ENCODE data around the gene MAP10.
A peak's percentile ranks its signal among the peaks of the same experiment; 100 is the strongest.
"Not testable (repeated sequence)": the region's sequence is repeated elsewhere in the genome, so short reads cannot be mapped to it uniquely, and the experiment has no call there.

MAP10 gene

GRCh38 chr1:232805269-232806185 lies at the start of gene MAP10:
MAP10 (plus strand) TSS chr1:232805416; CDS start chr1:232805450, 34 bp downstream.
- DNase-seq (ENCODE audit: low spot score), result peak; percentile 56

- no peak for DNase-seq (ENCODE audit: low spot score)
These were observed 40.6 kb upstream of the MAP10 start for GRCh38 chr1:232764458-232765251.

DNA sequence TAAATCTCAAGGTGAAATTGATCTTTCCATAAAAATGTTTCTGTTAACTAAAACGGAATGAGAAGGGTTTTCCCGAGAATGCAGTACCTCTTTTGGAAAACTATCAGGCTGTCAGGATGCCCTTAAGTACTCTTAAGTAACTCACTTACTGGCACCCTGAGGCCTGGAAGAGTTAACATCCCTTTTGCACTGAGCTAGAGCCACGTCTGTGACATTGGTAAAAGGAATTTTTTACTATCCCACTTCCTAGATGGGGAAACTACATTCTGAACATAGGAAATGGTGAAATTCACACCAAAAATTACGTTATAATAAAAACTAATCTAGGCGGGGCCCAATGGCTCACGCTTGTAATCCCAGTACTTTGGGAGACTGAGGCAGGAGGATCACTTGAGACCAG lies 39.7 kb upstream of the MAP10 start:
- no peak for DNase-seq (ENCODE audit: low spot score)

- no peak for DNase-seq (ENCODE audit: low spot score)
These were observed 38.9 kb upstream of the MAP10 start for GRCh38 chr1:232766241-232766890.

DNA sequence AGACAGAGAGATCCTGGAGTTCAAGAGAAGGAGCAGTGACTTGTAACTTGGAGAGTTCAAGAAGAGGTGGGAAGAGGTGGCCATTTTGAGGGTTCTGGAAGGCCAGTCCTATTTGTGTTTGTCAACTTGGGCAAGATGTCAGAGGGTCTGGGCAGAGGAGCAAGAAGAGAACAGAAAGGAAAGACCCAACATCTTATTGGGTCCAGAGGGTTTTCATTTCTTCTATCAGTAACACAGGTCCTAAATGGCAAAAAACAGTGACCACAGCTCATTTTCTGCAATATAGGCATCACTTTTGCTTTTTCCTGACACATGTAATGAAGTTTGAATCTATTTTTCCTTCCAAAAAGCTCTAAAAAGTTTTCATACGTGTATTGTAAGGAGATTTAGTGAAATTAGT lies 38.3 kb upstream of the MAP10 start:
- DNase-seq (ENCODE audit: low spot score), result no peak

DNA sequence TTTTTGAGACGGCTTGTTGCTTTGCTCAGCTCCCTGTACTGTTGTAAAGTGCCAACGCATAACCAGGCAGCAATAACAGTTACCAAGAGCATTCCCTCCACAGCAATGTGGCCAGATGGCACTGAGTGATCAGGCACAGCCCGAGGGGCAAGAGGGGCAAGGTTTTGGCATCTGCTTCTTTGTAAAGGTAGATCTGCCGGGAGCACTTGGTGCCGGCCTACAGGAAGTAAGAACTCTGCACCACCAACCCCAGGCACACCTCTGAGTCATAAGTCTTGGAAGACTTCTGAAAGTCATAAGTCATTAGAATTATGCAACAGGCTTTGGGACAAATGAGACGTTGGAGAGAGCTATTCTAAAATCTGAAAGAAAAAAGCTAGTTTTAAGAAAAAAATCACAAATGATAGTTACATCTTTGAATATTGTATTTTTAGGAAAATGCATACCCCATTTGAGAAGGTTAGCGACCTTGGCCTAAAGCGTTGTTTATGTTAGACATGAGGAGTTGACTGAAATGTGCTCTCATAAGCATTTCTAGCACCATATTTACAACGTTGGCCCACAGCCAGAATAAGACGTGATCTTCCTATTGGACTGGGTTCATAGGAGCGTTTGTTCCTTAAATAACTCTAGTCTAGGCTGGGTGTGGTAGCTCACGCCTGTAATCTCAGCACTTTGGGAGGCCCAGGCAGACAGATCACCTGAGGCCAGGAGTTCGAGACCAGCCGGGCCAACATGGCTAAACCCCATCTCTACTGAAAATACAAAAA lies 37.7 kb upstream of the MAP10 start:
- DNase-seq (ENCODE audit: low spot score), result no peak

DNA sequence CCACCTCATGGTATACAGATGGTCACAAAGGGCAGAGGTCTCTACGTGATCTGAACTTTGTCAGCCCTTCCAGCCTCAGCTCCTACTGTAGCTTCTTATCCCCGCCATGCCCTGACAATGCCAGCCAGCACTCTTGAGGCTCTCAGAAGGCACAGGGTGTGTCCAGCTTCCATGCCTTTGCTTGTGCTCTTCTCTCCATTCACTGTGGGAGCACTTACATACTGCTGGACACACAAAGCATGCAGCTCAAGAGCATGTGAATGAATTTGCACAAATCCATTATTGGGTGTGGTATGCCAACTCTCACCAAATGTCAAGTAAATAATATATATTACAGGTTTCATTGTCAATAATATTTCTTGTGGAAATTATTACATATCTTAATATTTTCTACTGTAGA lies 36.4 kb upstream of the MAP10 start:
- no peak for DNase-seq (ENCODE audit: low spot score)

- no peak for DNase-seq (ENCODE audit: low spot score)
These were observed 35.5 kb upstream of the MAP10 start for GRCh38 chr1:232769733-232770132.

GRCh38 chr1:232773752-232774151 lies 31.5 kb upstream of the MAP10 start:
- DNase-seq (ENCODE audit: low spot score), result no peak

- no peak for DNase-seq (ENCODE audit: low spot score)
These were observed 28.6 kb upstream of the MAP10 start for GRCh38 chr1:232776526-232777106.

GRCh38 chr1:232780354-232780753 lies 24.9 kb upstream of the MAP10 start:
- no peak for DNase-seq (ENCODE audit: low spot score)

GRCh38 chr1:232784794-232785193 lies 20.4 kb upstream of the MAP10 start:
- DNase-seq (ENCODE audit: low spot score), result no peak

DNA sequence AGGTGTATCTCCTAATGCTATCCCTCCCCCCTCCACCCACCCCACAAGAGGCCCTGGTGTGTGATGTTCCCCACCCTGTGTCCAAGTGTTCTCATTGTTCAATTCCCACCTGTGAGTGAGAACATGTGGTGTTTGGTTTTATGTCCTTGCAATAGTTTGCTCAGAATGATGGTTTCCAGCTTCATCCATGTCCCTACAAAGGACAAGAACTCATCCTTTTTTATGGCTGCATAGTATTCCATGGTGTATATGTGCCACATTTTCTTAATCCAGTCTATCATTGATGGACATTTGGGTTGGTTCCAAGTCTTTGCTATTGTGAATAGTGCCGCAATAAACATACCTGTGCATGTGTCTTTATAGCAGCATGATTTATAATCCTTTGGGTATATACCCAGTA lies 19.6 kb upstream of the MAP10 start:
- not testable (repeated sequence) for DNase-seq (ENCODE audit: low spot score)

- no peak for DNase-seq (ENCODE audit: low spot score)
These were observed 18.3 kb upstream of the MAP10 start for GRCh38 chr1:232786845-232787455.

DNA sequence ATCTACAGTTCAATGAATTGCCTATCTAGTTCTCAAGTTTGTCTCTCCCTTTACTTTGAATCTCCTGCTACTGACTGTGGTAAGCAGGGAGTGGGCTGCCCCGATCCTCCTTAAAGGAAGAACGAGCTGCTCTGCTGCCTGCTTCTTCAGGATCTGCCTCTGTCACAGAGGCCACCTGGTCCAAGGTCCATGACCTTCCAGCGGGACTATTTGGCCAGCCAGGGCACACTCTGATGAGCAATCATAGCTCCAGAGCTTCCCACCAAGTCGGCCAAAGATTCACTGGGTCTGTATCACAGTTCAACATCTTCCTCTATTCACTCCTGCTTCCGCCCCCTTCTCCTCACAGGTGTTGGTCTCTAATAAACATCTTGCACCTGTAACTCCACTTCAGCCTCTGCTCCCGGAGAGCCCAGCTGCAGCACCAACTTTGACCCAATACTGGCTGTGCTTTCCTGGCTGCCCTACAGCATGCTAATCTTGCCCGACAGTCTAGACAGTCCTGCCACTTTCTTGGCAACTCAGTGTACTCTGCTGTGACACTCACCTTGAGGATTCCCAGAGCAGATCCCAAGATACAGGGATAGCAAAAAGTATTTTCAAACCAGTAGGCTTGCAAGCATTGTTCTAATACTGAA lies 16.9 kb upstream of the MAP10 start:
- no peak for DNase-seq (ENCODE audit: low spot score)

DNA sequence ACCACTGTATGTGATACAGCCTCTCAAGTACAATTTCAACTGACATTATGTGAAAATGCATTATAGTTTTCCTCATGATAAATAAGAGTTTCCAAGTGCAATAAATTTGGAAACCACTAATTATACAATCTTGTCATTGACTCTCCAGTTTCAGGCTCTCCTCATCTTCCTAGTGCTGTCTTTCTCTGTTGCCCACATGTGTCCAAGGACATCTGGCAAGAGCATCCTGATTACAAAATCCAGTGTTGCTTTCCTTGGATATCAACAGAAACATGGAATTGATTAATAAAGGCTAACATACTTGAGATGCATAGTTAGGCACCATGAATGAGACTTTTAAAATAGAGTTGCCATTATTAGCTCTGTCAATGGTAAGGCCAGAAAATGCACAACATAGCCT lies 15.6 kb upstream of the MAP10 start:
- no peak for DNase-seq (ENCODE audit: low spot score)

DNA sequence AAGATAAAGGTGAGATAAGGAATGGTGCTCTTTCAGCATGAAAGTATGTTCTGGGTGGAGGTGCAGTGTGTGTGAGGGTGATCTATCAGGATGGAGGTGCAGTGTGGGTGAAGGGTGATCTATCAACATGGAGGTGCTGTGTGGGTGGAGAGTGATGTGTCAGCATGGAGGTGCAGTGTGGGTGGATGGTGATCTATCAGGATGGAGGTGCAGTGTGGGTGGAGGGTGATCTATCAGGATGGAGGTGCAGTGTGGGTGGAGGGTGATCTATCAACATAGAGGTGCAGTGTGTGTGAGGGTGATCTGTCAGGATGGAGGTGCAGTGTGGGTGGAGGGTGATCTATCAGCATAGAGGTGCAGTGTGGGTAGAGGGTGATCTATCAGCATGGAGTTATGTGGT lies 12.3 kb upstream of the MAP10 start:
- DNase-seq (ENCODE audit: low spot score), result no peak

DNA sequence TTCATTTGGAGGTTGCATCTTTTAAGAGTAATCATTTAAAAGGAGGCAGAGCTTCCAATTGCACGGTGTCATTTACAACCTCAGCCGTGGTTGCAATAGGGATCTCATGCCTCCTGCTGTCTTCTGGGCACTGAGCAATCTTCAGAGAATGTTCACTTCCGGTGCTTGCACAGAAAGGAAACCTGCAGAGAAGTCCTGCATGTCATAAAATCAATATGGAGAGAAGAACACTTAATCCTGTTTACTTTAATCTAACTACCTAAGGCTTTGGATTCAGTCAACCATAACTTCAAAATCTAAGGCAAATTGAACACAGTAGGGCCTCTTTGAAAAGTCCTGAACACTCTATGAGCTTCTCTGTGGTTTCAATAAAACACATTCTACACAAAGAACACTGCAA lies 11.3 kb upstream of the MAP10 start:
- no peak for DNase-seq (ENCODE audit: low spot score)

GRCh38 chr1:232795497-232796053 lies 9.6 kb upstream of the MAP10 start:
- no peak for DNase-seq (ENCODE audit: low spot score)

- DNase-seq (ENCODE audit: low spot score), result no peak
These were observed 7.2 kb upstream of the MAP10 start for GRCh38 chr1:232797856-232798510.
